GM18520 (cell line): Measurements from ENCODE around the gene PTGER1.

ENCODE experiments used
- ATAC-seq: cut with Tn5 transposase; IDR thresholded peaks from one replicate; pipeline ENCODE4 v1.9.1; 2021; ENCODE audit not compliant: unreplicated experiment

Gene PTGER1

GRCh38 chr19:14502334-14503092 is 27.4 kb upstream of the PTGER1 start:
- ATAC-seq, result no peak

GRCh38 chr19:14497228-14497921 is 22.2 kb upstream of the PTGER1 start:
- ATAC-seq, result no peak

DNA sequence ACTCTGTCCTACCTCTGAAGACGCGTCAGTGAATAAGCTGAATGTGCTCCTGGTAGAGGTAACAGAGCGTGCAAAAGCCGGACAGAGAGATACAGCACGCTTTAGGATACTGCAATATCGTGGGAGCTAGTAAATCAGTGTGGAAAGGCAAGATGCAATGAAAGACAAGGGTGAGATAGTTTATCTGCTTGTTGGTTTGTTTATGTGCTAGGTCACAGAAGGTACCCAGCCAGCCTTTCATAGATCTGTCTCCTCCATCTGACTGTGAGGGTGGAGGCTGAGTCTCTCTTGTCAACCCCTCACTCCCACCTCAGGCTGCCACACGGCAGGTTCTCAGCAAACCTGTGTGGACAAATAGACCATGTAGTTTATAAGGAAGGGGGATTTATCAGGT is 21.7 kb upstream of the PTGER1 start:
- ATAC-seq, result no peak

DNA sequence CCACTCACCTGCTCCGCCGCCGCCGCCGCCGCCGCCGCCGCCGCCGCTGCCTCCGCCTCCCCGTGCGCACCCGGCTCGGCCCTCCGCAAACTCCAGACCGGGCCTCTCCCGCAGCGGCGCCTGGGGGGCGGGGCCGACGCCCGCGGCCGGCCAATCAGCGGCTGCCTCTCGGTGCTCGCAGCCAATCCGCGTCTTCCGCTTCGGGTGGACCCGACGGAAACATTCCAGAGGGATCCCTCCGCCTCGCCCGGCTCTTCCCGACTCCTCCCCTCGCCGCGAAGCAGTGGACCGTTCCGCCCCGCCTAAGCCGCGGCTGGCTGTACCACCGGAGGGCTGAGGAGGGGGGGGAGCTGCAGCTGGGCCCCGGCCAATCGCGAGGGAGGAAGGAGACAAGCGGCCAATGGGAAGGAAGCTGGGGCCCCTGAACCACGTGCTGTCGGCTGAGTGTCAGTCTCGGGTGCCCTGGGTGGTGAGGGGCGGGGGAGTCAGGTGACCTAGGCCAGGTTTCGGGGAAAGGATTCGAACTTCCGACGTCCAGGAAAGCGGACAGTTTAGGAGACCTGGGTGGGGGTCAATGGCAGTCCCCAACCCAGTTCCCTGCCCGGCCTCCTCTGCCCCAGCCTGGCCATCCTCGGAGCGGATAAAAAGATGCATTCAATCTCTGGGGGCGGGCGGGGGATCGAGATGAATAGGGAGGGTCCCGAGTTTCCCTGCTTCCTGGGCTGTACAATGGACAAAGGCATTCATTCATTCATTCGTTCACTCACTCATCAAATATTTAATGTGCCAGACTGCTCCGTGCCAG is 21.1 kb upstream of the PTGER1 start, which contains the start of gene GIPC1:
Gene GIPC1 (minus strand): TSS at position 99 of the 805 bp plus-strand sequence. CDS start 13,151 bp downstream, outside the sequence.
- peak; percentile 71 for ATAC-seq

DNA sequence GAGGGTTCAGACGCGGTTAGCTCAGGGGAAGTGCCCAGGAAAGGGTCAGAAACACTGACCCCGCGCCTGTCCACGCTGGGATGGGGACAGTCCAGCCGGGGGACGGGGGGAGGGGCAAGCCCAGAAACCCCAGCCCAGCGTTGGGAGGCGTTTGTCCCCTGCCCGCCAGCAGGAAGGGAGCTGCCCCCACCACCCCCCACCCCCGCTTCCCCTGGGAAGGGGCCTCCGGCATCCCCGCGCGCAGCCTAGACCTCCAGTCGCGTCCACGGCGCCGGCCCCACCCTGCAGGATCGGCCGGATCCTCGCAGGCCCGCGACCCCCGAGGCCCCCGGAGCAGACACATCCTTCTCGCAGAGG is 20.5 kb upstream of the PTGER1 start:
- ATAC-seq, result no peak

DNA sequence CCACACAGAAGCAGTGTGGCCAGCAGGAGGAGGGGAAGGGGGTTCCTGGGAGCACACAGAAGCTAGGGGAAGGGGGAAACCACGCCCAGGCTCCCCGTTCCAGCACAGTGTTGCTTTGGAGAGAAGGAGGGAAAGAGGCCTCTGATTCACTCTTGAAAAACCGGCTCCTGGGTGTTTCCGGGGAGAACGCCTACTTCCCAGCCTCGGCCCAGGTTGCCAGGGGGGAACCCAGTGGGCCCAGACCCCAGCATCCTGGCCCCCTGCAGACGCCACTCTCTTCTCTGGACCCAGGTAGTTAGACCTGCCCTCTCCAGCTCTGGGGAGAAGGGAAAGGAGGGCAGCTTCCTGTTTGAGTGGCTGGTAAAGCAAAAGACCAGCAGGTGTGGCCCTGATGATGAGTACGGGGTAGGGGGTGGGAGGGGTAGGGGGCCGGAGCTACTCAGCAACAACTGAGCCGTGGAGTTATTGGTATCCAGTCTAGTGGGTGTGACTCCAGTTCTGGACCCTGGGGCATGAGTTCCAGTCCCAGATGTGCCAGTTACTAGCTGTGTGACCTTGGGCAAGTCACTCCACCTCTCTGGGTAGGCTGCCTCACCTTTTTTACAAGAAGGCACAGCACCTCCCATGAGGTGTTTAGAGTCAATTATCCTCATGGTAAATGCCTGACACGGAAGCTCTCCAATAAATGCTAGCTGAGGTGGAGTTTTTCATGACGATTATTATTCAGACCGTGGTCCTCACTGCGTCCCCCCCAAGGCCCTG is 19.9 kb upstream of the PTGER1 start:
- ATAC-seq, result no peak

- no peak for ATAC-seq
Observed at GRCh38 chr19:14494411-14494810, 19.3 kb upstream of the PTGER1 start.

- no peak for ATAC-seq
Observed at GRCh38 chr19:14492756-14493337, 17.7 kb upstream of the PTGER1 start.

GRCh38 chr19:14487370-14488125 is 12.4 kb upstream of the PTGER1 start:
- no peak for ATAC-seq

GRCh38 chr19:14482172-14482941 is 7.2 kb upstream of the PTGER1 start:
- no peak for ATAC-seq

DNA sequence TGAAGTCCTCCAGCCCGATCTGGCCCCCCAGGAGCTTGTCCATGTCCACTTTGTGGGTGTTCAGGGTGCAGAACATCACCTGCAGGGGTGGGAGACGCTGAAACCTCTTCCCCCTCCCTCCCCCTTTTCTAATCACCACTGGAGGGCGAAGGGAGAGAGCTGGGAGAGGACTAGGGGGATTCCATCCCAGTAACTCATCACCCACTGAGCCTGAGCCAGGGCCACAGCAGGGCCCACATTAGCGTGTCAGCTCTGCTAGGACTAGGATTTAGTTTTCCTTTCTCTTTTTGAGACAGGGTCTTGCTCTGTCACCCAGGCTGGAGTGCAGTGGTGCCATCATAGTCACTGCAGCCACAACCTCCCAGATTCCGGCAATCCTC is 5.5 kb upstream of the PTGER1 start:
- ATAC-seq, result no peak

DNA sequence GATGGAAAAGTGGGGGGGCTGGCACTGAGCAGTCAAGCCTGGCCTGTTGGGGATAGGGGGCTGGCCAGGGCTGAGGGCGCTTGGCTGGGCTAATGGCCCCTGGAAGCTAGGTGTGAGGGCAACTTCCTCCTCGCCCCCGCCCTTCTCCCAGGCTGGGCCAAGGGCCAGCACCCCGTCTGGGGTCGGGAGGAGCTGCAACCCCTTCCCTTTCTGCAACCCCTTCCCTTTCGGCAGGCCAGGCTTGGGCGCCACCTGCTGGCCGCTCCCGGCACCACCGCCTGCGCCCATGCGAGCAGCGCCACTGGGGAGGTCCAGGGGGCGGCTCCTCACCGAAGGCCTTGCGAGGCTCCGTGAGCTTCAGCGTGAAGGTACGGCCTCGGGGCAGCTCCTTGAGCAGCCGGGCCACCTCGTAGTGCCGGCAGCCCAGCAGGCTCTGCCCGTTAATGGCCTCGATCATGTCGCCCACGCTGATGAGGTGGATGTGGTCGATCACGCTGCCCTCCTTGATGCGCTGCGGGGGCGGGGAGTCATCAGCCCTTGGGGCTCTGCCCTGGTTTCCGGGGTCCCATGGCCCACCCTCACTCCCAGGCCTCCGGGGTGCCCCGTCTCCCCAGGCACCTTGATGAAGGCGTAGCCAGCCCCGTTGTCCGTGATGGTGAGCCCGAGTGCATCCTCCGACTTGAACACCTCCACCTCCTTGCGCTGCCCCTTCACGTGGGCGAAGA is 5.0 kb upstream of the PTGER1 start:
- ATAC-seq, result no peak

GRCh38 chr19:14479309-14479974 is 4.3 kb upstream of the PTGER1 start:
- no peak for ATAC-seq

GRCh38 chr19:14478113-14478545 is 3.0 kb upstream of the PTGER1 start:
- ATAC-seq, result no peak

- ATAC-seq, result no peak
Observed at GRCh38 chr19:14477418-14478112, 2.4 kb upstream of the PTGER1 start.

- no peak for ATAC-seq
Observed at GRCh38 chr19:14476673-14477401, 1.7 kb upstream of the PTGER1 start.

GRCh38 chr19:14476327-14476672 is 1.1 kb upstream of the PTGER1 start:
- ATAC-seq, result no peak
